CD4-positive, alpha-beta T cell treated with Interleukin-4 for 4 hours (primary cell): Measurements from ENCODE around the gene RALGPS1.

Experiments
- DNase-seq: peaks from one replicate; pipeline ENCODE4 v3.0.0-alpha.2; 2020

RALGPS1 gene

GRCh38 chr9:127107171-127107928 lies 192.8 kb downstream of the RALGPS1 start:
- DNase-seq = no peak

- no peak for DNase-seq
Measured at GRCh38 chr9:127107929-127108876, 193.6 kb downstream of the RALGPS1 start.

- no peak for DNase-seq
Measured at GRCh38 chr9:127109212-127109711, 194.7 kb downstream of the RALGPS1 start.

GRCh38 chr9:127112056-127112455 lies 197.5 kb downstream of the RALGPS1 start:
- no peak for DNase-seq

- DNase-seq = no peak
Measured at GRCh38 chr9:127112735-127113161, 198.2 kb downstream of the RALGPS1 start.

- DNase-seq = no peak
Measured at GRCh38 chr9:127113191-127113972, 198.8 kb downstream of the RALGPS1 start.

- DNase-seq = no peak
Measured at GRCh38 chr9:127114606-127115005, 200.0 kb downstream of the RALGPS1 start.

- no peak for DNase-seq
Measured at GRCh38 chr9:127116088-127116726, 201.6 kb downstream of the RALGPS1 start.

GRCh38 chr9:127116957-127117356 lies 202.4 kb downstream of the RALGPS1 start:
- no peak for DNase-seq

GRCh38 chr9:127117801-127118200 lies 203.2 kb downstream of the RALGPS1 start:
- no peak for DNase-seq

- DNase-seq = no peak
Measured at GRCh38 chr9:127118597-127119319, 204.2 kb downstream of the RALGPS1 start.

GRCh38 chr9:127119320-127119709 lies 204.7 kb downstream of the RALGPS1 start:
- no peak for DNase-seq

- no peak for DNase-seq
Measured at GRCh38 chr9:127121628-127122175, 207.1 kb downstream of the RALGPS1 start.

- no peak for DNase-seq
Measured at GRCh38 chr9:127122176-127123063, 207.8 kb downstream of the RALGPS1 start, which contains the start of gene ANGPTL2. ANGPTL2 (minus strand) TSS chr9:127122635; CDS start chr9:127108731, 13,904 bp downstream.

- no peak for DNase-seq
Measured at GRCh38 chr9:127123064-127123890, 208.7 kb downstream of the RALGPS1 start.

GRCh38 chr9:127124111-127124531 lies 209.5 kb downstream of the RALGPS1 start:
- no peak for DNase-seq

- no peak for DNase-seq
Measured at GRCh38 chr9:127124792-127125191, 210.2 kb downstream of the RALGPS1 start.

GRCh38 chr9:127126971-127127370 lies 212.4 kb downstream of the RALGPS1 start:
- no peak for DNase-seq
